Transverse colon (tissue), 4 donors: Measurements from ENCODE around the gene SHC2.

Experiments
- POLR2AphosphoS5 ChIP-seq, 3 donors: sonication (generic); formaldehyde crosslinking; IDR thresholded peaks; one replicate each; pipeline ENCODE4 v1.6.1; 2016; ENCODE audit warnings: antibody characterized with exemption in 3 of 3
- TF ChIP-seq, protein P1 (sequence below), 5 experiments: fragments of 200-600 bp in 3 of 5; fragments of 450-650 bp in 2 of 5; sonication (generic) in 3 of 5; IDR thresholded peaks; 1 replicate in 2 of 5; 2 replicates in 3 of 5; pipeline ENCODE4 v1.5.1; 2016 to 2017; ENCODE audit warnings: antibody characterized with exemption in 5 of 5, inconsistent platforms in 3 of 5, mild to moderate bottlenecking in 2 of 5, moderate library complexity in 1 of 5

DNA sequence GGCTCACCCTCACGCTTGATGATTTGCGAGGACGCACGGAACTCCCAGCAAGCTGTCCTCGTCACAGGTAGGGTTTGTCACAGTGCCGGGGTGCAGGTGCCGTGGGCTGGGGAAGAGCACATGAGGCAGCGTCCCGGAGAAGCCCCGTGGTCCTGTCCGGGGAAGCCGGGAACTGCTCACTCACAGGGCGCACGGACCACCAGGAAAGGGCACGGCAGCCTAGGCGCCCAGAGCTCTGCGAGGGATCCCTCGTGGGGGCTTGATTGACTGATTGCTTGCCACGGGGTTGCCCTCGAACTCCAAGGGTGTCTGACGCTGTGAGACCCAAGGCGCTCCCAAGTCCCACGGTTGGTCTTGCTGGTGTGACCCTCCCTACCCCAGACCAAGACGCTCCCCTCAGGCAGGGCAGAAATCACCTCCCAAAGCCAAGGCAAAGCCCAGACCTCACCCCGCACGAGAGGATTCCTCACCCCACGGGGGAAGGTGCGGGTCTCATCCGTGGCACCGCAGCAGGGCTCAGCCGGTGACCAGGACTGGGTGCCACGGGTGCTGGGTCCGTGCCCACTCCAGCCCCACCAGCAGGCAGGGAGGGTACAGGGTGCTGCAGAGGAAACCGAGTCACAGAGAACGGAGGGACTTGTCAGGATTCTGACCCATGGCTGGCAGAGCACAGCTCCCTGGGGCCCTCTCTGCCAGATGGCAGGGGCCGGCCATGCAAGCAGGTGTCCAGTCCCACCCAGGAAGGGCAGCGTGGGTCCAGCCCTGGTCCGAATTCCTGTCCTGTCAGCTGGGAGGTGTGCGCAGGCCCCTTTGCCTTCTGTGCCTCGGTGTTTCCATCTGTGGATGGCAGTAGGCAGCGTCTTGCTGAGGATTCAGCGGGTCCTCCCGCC lies 59.6 kb downstream of the SHC2 start:
- TF ChIP-seq, protein P1, sequence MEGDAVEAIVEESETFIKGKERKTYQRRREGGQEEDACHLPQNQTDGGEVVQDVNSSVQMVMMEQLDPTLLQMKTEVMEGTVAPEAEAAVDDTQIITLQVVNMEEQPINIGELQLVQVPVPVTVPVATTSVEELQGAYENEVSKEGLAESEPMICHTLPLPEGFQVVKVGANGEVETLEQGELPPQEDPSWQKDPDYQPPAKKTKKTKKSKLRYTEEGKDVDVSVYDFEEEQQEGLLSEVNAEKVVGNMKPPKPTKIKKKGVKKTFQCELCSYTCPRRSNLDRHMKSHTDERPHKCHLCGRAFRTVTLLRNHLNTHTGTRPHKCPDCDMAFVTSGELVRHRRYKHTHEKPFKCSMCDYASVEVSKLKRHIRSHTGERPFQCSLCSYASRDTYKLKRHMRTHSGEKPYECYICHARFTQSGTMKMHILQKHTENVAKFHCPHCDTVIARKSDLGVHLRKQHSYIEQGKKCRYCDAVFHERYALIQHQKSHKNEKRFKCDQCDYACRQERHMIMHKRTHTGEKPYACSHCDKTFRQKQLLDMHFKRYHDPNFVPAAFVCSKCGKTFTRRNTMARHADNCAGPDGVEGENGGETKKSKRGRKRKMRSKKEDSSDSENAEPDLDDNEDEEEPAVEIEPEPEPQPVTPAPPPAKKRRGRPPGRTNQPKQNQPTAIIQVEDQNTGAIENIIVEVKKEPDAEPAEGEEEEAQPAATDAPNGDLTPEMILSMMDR (IDR thresholded peaks at IDR 0.05), result no peak
- TF ChIP-seq POLR2AphosphoS5 (IDR thresholded peaks at IDR 0.05), result no peak
